ENCODE results near the gene IBA57. TPM values are rescaled to one million over a fixed set of nuclear protein-coding genes. Genes with fewer than 3 reads are reported as not detected.

Gene IBA57
- total and polyA plus RNA-seq, 4 donors = 2.8 to 21.4 (median 6.9) TPM

DNA sequence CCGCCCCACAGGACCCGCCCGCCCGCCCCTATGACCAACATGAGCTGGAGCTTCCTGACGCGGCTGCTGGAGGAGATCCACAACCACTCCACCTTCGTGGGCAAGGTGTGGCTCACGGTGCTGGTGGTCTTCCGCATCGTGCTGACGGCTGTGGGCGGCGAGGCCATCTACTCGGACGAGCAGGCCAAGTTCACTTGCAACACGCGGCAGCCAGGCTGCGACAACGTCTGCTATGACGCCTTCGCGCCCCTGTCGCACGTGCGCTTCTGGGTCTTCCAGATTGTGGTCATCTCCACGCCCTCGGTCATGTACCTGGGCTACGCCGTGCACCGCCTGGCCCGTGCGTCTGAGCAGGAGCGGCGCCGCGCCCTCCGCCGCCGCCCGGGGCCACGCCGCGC lies 7.9 kb upstream of the IBA57 start:
- Histone ChIP-seq H3K9ac (ENCODE audit: insufficient read depth in 1 of 2, low read length in 2 of 2) (no peak overlapping the region), H3K4me1 (ENCODE audit: control insufficient read depth in 5 of 5, insufficient read depth in 5 of 5, low read length in 5 of 5) (peaks cover 0 to 28% (median 4%) of the 10 kb centered on the region in 5 donors), H3K27me3 (ENCODE audit: control insufficient read depth in 3 of 3, insufficient read depth in 3 of 3, low read length in 2 of 3) (peaks cover 0 to 43% (median 25%) of the 10 kb centered on the region in 3 donors), H3K27ac (ENCODE audit: low read depth in 1 of 2, low read length in 1 of 2) (no peak overlapping the region), H3K9me3 (ENCODE audit: control insufficient read depth in 4 of 4, insufficient read depth in 3 of 4, low read length in 3 of 4) (peaks cover 0 to 3% (median 0%) of the 10 kb centered on the region in 4 donors), H3K4me3 (no peak overlapping the region), H3K36me3 (ENCODE audit: control insufficient read depth in 4 of 4, insufficient read depth in 4 of 4, low read length in 4 of 4) (peaks cover 0 to 2% (median 0%) of the 10 kb centered on the region in 4 donors)
- TF ChIP-seq, protein P1, sequence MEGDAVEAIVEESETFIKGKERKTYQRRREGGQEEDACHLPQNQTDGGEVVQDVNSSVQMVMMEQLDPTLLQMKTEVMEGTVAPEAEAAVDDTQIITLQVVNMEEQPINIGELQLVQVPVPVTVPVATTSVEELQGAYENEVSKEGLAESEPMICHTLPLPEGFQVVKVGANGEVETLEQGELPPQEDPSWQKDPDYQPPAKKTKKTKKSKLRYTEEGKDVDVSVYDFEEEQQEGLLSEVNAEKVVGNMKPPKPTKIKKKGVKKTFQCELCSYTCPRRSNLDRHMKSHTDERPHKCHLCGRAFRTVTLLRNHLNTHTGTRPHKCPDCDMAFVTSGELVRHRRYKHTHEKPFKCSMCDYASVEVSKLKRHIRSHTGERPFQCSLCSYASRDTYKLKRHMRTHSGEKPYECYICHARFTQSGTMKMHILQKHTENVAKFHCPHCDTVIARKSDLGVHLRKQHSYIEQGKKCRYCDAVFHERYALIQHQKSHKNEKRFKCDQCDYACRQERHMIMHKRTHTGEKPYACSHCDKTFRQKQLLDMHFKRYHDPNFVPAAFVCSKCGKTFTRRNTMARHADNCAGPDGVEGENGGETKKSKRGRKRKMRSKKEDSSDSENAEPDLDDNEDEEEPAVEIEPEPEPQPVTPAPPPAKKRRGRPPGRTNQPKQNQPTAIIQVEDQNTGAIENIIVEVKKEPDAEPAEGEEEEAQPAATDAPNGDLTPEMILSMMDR (IDR thresholded peaks at IDR 0.05; ENCODE audit: control extremely low read depth, extremely low read depth) = no peak
- 72 to 77% methylated on average over 43 of the region's 43 CpGs for WGBS, 2 donors
- DNase-seq (no peak), ATAC-seq (ENCODE audit: insufficient read depth, low FRiP score) (no peak)

DNA sequence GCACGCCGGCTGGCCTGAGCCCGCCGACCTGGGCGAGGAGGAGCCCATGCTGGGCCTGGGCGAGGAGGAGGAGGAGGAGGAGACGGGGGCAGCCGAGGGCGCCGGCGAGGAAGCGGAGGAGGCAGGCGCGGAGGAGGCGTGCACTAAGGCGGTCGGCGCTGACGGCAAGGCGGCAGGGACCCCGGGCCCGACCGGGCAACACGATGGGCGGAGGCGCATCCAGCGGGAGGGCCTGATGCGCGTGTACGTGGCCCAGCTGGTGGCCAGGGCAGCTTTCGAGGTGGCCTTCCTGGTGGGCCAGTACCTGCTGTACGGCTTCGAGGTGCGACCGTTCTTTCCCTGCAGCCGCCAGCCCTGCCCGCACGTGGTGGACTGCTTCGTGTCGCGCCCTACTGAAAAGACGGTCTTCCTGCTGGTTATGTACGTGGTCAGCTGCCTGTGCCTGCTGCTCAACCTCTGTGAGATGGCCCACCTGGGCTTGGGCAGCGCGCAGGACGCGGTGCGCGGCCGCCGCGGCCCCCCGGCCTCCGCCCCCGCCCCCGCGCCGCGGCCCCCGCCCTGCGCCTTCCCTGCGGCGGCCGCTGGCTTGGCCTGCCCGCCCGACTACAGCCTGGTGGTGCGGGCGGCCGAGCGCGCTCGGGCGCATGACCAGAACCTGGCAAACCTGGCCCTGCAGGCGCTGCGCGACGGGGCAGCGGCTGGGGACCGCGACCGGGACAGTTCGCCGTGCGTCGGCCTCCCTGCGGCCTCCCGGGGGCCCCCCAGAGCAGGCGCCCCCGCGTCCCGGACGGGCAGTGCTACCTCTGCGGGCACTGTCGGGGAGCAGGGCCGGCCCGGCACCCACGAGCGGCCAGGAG lies 7.2 kb upstream of the IBA57 start:
- ATAC-seq (ENCODE audit: insufficient read depth, low FRiP score) = no peak
- H3K4me1 ChIP-seq (ENCODE audit: control insufficient read depth in 5 of 5, insufficient read depth in 5 of 5, low read length in 5 of 5) = peaks cover 0 to 31% (median 9%) of the 10 kb centered on the region in 5 donors
- H3K9ac ChIP-seq (ENCODE audit: insufficient read depth in 1 of 2, low read length in 2 of 2) = no peak overlapping the region
- WGBS, 2 donors = 66 to 85% methylated on average over 82 to 98 of the region's 98 CpGs
- H3K4me3 ChIP-seq = no peak overlapping the region
- H3K27me3 ChIP-seq (ENCODE audit: control insufficient read depth in 3 of 3, insufficient read depth in 3 of 3, low read length in 2 of 3) = peaks cover 0 to 43% (median 25%) of the 10 kb centered on the region in 3 donors
- peak overlapping the region in 1 of 2 donors; percentile 4 for H3K27ac ChIP-seq (ENCODE audit: low read depth in 1 of 2, low read length in 1 of 2)
- peaks cover 0 to 3% (median 0%) of the 10 kb centered on the region in 4 donors for H3K9me3 ChIP-seq (ENCODE audit: control insufficient read depth in 4 of 4, insufficient read depth in 3 of 4, low read length in 3 of 4)
- no peak for DNase-seq
- TF ChIP-seq, protein P1 (IDR thresholded peaks at IDR 0.05; ENCODE audit: control extremely low read depth, extremely low read depth) = no peak
- H3K36me3 ChIP-seq (ENCODE audit: control insufficient read depth in 4 of 4, insufficient read depth in 4 of 4, low read length in 4 of 4) = peaks cover 0 to 2% (median 0%) of the 10 kb centered on the region in 4 donors

DNA sequence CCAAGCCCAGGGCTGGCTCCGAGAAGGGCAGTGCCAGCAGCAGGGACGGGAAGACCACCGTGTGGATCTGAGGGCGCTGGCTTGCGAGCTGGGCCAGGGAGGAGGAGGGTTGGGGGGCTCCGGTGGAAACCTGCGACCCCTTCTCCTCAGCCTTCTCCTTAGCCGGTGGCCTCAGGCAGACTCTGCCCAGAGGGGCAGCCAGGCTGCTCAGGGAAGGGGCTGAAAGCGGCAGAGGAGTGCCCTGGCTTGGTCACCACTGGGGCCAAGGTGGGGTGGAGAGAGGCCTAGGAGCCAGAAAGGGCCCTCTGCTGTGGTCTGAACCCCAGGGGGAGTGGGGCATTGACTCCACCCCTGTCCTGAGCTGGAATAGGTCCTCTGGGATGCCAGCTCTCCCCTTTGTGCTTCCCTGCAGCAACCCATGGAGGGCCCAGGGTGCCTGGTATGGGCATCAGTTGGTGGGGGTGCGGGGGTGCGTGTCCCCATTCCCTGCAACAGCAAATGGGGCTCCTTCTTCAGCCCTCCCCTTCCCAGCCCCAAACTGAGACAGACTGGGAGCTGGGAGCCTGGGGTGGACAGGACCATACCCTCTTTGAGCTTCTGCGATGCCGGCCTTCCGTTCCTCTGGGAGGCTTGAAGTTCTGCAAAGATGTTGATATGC lies 6.5 kb upstream of the IBA57 start:
- H3K27me3 ChIP-seq (ENCODE audit: control insufficient read depth in 3 of 3, insufficient read depth in 3 of 3, low read length in 2 of 3) = peaks cover 0 to 43% (median 25%) of the 10 kb centered on the region in 3 donors
- ATAC-seq (ENCODE audit: insufficient read depth, low FRiP score) = no peak
- H3K4me1 ChIP-seq (ENCODE audit: control insufficient read depth in 5 of 5, insufficient read depth in 5 of 5, low read length in 5 of 5) = peaks cover 0 to 35% (median 9%) of the 10 kb centered on the region in 5 donors
- peaks cover 0 to 2% (median 0%) of the 10 kb centered on the region in 4 donors for H3K36me3 ChIP-seq (ENCODE audit: control insufficient read depth in 4 of 4, insufficient read depth in 4 of 4, low read length in 4 of 4)
- peaks cover 0 to 3% (median 0%) of the 10 kb centered on the region in 4 donors for H3K9me3 ChIP-seq (ENCODE audit: control insufficient read depth in 4 of 4, insufficient read depth in 3 of 4, low read length in 3 of 4)
- TF ChIP-seq, protein P1 (IDR thresholded peaks at IDR 0.05; ENCODE audit: control extremely low read depth, extremely low read depth) = no peak
- 86 to 91% methylated on average over 13 to 14 of the region's 14 CpGs for WGBS, 2 donors
- H3K9ac ChIP-seq (ENCODE audit: insufficient read depth in 1 of 2, low read length in 2 of 2) = no peak overlapping the region
- DNase-seq = no peak
- no peak overlapping the region for H3K4me3 ChIP-seq
- no peak overlapping the region for H3K27ac ChIP-seq (ENCODE audit: low read depth in 1 of 2, low read length in 1 of 2)

Data from lung (tissue), 12 donors.